SK-N-SH (cell line): Measurements from ENCODE around the gene VPS9D1.

Experiments used
- EP300 ChIP-seq, 2 experiments: IDR thresholded peaks; 2 replicates each; pipeline versions ENCODE4 v1.4.0 to v1.6.1; 2012; ENCODE audit warnings: borderline replicate concordance in 1 of 2, low read depth in 1 of 2, low read length in 1 of 2
- FOXJ3 ChIP-seq: sonication (generic); formaldehyde crosslinking; IDR thresholded peaks from 2 replicates; pipeline ENCODE4 v1.5.1; 2020; ENCODE audit warnings: mild to moderate bottlenecking, missing genetic modification reagents
- MXI1 ChIP-seq: IDR thresholded peaks from 2 replicates; pipeline ENCODE4 v1.6.1; 2012; ENCODE audit warnings: mild to moderate bottlenecking, low read depth, low read length, improper control_type of control experiment
- RCOR1 ChIP-seq: fragments of 150-350 bp; IDR thresholded peaks from 2 replicates; pipeline ENCODE4 v1.6.1; 2017; ENCODE audit warnings: antibody characterized with exemption, low read length
- SMC3 ChIP-seq: IDR thresholded peaks from 2 replicates; pipeline ENCODE4 v1.6.1; 2012; ENCODE audit warnings: low read depth, low read length, improper control_type of control experiment
- YY1 ChIP-seq: IDR thresholded peaks from 2 replicates; pipeline ENCODE4 v1.4.0; 2012; ENCODE audit warnings: low read depth, mild to moderate bottlenecking
- TF ChIP-seq, protein P1 (sequence below): fragments of 200-600 bp; sonication (generic); IDR thresholded peaks from 2 replicates; pipeline ENCODE4 v1.6.1; 2017; ENCODE audit warnings: antibody characterized with exemption, mild to moderate bottlenecking, moderate library complexity
- TF ChIP-seq, protein P2 (sequence below): IDR thresholded peaks from 2 replicates; pipeline ENCODE4 v1.4.0; 2012; ENCODE audit warnings: low read depth

DNA sequence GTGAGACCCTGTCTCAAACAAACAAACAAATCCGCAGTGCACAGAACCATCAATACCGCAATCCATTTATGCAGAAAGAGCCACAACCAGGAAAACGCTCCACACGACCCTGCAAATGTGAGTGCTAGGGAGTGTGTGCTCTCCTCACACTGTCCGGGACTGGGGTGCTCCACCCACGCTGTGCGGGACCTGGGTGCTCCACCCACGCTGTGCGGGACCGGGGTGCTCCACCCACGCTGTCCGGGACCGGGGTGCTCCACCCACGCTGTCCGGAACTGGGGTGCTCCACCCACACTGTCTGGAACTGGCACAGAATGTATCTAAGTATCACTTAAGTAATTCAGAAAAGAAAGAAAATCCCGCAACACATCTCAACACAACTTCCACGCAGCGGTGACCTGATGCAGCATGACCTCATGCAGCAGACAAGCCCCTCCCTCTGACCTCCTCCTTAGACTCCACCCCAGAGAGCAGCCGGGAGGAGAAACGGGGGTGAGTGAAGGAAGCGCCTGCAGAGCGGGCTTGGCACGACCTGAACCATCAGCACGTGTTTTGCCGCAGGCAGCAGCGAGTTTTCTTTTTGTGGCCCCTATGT lies 39.1 kb upstream of the VPS9D1 start:
- TF ChIP-seq, protein P1, sequence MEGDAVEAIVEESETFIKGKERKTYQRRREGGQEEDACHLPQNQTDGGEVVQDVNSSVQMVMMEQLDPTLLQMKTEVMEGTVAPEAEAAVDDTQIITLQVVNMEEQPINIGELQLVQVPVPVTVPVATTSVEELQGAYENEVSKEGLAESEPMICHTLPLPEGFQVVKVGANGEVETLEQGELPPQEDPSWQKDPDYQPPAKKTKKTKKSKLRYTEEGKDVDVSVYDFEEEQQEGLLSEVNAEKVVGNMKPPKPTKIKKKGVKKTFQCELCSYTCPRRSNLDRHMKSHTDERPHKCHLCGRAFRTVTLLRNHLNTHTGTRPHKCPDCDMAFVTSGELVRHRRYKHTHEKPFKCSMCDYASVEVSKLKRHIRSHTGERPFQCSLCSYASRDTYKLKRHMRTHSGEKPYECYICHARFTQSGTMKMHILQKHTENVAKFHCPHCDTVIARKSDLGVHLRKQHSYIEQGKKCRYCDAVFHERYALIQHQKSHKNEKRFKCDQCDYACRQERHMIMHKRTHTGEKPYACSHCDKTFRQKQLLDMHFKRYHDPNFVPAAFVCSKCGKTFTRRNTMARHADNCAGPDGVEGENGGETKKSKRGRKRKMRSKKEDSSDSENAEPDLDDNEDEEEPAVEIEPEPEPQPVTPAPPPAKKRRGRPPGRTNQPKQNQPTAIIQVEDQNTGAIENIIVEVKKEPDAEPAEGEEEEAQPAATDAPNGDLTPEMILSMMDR, result no peak
- TF ChIP-seq SMC3, result no peak
- TF ChIP-seq, protein P2, sequence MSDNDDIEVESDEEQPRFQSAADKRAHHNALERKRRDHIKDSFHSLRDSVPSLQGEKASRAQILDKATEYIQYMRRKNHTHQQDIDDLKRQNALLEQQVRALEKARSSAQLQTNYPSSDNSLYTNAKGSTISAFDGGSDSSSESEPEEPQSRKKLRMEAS, result no peak
- TF ChIP-seq EP300 (IDR thresholded peaks at IDR 0.05; ENCODE audit: borderline replicate concordance in 1 of 2, low read depth in 1 of 2, low read length in 1 of 2), result no peak
- no peak for TF ChIP-seq RCOR1
- no peak for TF ChIP-seq FOXJ3 (CRISPR knock-in tag)
- no peak for TF ChIP-seq MXI1
- no peak for TF ChIP-seq YY1
